HepG2 (cell line): ENCODE measurements around the gene TRIM27. TPM values are rescaled to one million over a fixed set of nuclear protein-coding genes. Genes with fewer than 3 reads are reported as not detected.

Experiments used
- AHDC1 ChIP-seq: sonication (generic); formaldehyde crosslinking; IDR thresholded peaks from 2 replicates; pipeline ENCODE4 v1.5.1; 2020; ENCODE audit warnings: mild to moderate bottlenecking, missing genetic modification reagents, borderline replicate concordance
- CBX5 ChIP-seq: sonication (generic); formaldehyde crosslinking; IDR thresholded peaks from 2 replicates; pipeline ENCODE4 v1.4.0; 2020; ENCODE audit warnings: missing genetic modification reagents, borderline replicate concordance
- EED ChIP-seq: sonication (generic); formaldehyde crosslinking; IDR thresholded peaks from 2 replicates; pipeline ENCODE4 v1.5.0; 2020; ENCODE audit warnings: mild to moderate bottlenecking, missing genetic modification reagents
- HHEX ChIP-seq: IDR thresholded peaks from 2 replicates; pipeline ENCODE4 v1.6.1; 2016; ENCODE audit warnings: control low read depth
- PLRG1 ChIP-seq: fragments of 450-650 bp; conservative IDR thresholded peaks from 2 replicates; pipeline ENCODE4 v1.6.1; 2016
- PRPF4 ChIP-seq: fragments of 200-400 bp; formaldehyde crosslinking; IDR thresholded peaks from 2 replicates; pipeline ENCODE4 v1.6.1; 2016; ENCODE audit warnings: low read length, low read depth; ENCODE audit not compliant: poor library complexity, severe bottlenecking
- SKIL ChIP-seq: sonication (generic); formaldehyde crosslinking; IDR thresholded peaks from 2 replicates; pipeline ENCODE4 v1.8.0; 2022; ENCODE audit warnings: missing genetic modification reagents, mild to moderate bottlenecking, moderate library complexity, borderline replicate concordance
- TBL1XR1 ChIP-seq: fragments of 150-350 bp; IDR thresholded peaks from 2 replicates; pipeline ENCODE4 v1.6.1; 2014; ENCODE audit warnings: borderline replicate concordance, low read length; ENCODE audit not compliant: partially characterized antibody
- TOE1 ChIP-seq: sonication (generic); formaldehyde crosslinking; IDR thresholded peaks from 2 replicates; pipeline ENCODE4 v1.4.0; 2020; ENCODE audit warnings: mild to moderate bottlenecking, missing genetic modification reagents
- ZNF451 ChIP-seq: sonication (generic); formaldehyde crosslinking; IDR thresholded peaks from 2 replicates; pipeline ENCODE4 v1.5.0; 2020; ENCODE audit warnings: mild to moderate bottlenecking, missing genetic modification reagents
- ZNF562 ChIP-seq: sonication (generic); formaldehyde crosslinking; IDR thresholded peaks from 2 replicates; pipeline ENCODE4 v1.8.0; 2022; ENCODE audit warnings: missing genetic modification reagents, borderline replicate concordance
- ZNF670 ChIP-seq: sonication (generic); formaldehyde crosslinking; IDR thresholded peaks from 2 replicates; pipeline ENCODE4 v1.8.0; 2022; ENCODE audit warnings: mild to moderate bottlenecking, missing genetic modification reagents, borderline replicate concordance
- ZNF747 ChIP-seq: sonication (generic); formaldehyde crosslinking; IDR thresholded peaks from 2 replicates; pipeline ENCODE4 v1.8.1; 2023; ENCODE audit warnings: missing genetic modification reagents, mild to moderate bottlenecking, borderline replicate concordance
- ZNF761 ChIP-seq: sonication (generic); formaldehyde crosslinking; conservative IDR thresholded peaks from 2 replicates; pipeline ENCODE4 v1.4.0; 2020; ENCODE audit warnings: mild to moderate bottlenecking, missing genetic modification reagents
- ZNF782 ChIP-seq: sonication (generic); formaldehyde crosslinking; IDR thresholded peaks from 2 replicates; pipeline ENCODE4 v1.4.0; 2020; ENCODE audit warnings: missing genetic modification reagents, mild to moderate bottlenecking, borderline replicate concordance
- ZNF839 ChIP-seq: sonication (generic); formaldehyde crosslinking; IDR thresholded peaks from 2 replicates; pipeline ENCODE4 v1.4.0; 2020; ENCODE audit warnings: missing genetic modification reagents, mild to moderate bottlenecking, borderline replicate concordance
- ZSCAN22 ChIP-seq: sonication (generic); formaldehyde crosslinking; IDR thresholded peaks from 2 replicates; pipeline ENCODE4 v1.4.0; 2020; ENCODE audit warnings: mild to moderate bottlenecking, missing genetic modification reagents
- ZSCAN29 ChIP-seq: sonication (generic); formaldehyde crosslinking; conservative IDR thresholded peaks from 2 replicates; pipeline ENCODE4 v1.4.0; 2020; ENCODE audit warnings: mild to moderate bottlenecking, missing genetic modification reagents
- polyA plus RNA-seq, 8 experiments: library from polyadenylated mRNA; depleted of rRNA in 3 of 8; stranded (reverse) in 7 of 8; unstranded in 1 of 8; fragments of >200 nt; fragmentation: Illumina TruSeq in 4 of 8; extraction: Trizol in 4 of 8; gene quantifications; 2 replicates each; pipeline versions ENCODE4 v1.2.1 to v1.2.3, GENCODE V29; 2011 to 2016; ENCODE audit warnings: low read depth in 4 of 8, missing spikeins in 1 of 8, mixed read lengths in 1 of 8; ENCODE audit not compliant: insufficient read depth in 1 of 8
- total RNA-seq, 5 experiments: library from RNA; depleted of rRNA; stranded (reverse); fragments of >200 nt; fragmentation: Illumina TruSeq; extraction: Trizol; gene quantifications; 2 replicates each; pipeline ENCODE4 v1.2.3, GENCODE V29; 2016; ENCODE audit warnings: low read depth in 1 of 5
- TF ChIP-seq, protein P1 (sequence below): sonication (generic); formaldehyde crosslinking; IDR thresholded peaks from 2 replicates; pipeline ENCODE4 v1.4.0; 2020; ENCODE audit warnings: missing genetic modification reagents, borderline replicate concordance

TRIM27 gene
- total and polyA plus RNA-seq, 2 of the 13 experiments (the other 11 are each of a cell fraction or from before 2014, with no cell fraction given) = 88.6 to 112 TPM

DNA sequence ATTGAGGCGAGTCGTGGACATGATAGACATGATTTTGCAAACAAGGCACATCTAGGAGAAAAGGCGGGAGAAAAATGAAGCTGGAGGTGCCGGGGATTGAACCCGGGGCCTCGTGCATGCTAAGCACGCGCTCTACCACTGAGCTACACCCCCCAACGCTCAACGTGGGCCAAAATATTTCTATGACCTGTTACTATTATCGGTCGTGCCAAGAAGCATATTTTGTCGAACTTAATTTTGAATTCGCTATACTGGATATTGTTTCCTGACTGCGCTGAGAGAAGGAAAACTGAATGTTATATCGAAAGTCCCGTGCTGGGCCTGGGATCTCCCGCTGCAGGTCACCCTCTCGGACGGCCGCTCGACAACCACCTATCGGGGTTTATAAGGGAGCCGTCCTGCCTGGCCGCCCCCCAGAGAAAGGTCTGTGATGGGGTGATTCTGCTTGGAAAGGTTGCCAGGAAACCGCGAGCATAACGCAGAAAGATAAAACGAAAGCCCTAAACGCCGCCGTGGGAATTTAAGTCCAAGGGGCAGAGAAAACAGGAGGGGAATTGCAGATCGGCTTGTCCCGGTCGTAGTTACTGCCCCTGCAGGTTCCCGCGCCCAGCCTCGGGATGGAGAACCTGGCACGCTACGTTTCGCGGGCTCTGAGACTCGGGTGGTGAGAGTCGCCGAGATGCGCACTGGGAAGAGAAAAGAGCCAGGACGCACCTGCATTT is 60.0 kb downstream of the TRIM27 start (continued):
- TF ChIP-seq AHDC1 (CRISPR knock-in tag) (0 out of 2 replicates have a peak, but pooled peaks have one; percentile 57), ZSCAN22 (peak; percentile 49; the same call in 1 of the 2 replicates), ZNF839 (CRISPR knock-in tag) (no peak), CBX5 (CRISPR knock-in tag) (peak; percentile 63; the same call in 1 of the 2 replicates), TBL1XR1 (no peak), TOE1 (CRISPR knock-in tag) (peak; percentile 97), SKIL (CRISPR knock-in tag) (peak; percentile 37; the same call in 1 of the 2 replicates), ZSCAN29 (CRISPR knock-in tag) (no peak), PLRG1 (no peak), ZNF747 (CRISPR knock-in tag) (peak; percentile 81), ZNF562 (CRISPR knock-in tag) (peak; percentile 82; the same call in 1 of the 2 replicates), PRPF4 (no peak), EED (CRISPR knock-in tag) (peak; percentile 74; the same call in 1 of the 2 replicates), ZNF670 (CRISPR knock-in tag) (peak; percentile 89), ZNF782 (CRISPR knock-in tag) (no peak), HHEX (CRISPR knock-in tag) (no peak), ZNF761 (CRISPR knock-in tag) (peak; percentile 93; the same call in 1 of the 2 replicates), ZNF451 (CRISPR knock-in tag) (peak; percentile 93)
- TF ChIP-seq, protein P1, sequence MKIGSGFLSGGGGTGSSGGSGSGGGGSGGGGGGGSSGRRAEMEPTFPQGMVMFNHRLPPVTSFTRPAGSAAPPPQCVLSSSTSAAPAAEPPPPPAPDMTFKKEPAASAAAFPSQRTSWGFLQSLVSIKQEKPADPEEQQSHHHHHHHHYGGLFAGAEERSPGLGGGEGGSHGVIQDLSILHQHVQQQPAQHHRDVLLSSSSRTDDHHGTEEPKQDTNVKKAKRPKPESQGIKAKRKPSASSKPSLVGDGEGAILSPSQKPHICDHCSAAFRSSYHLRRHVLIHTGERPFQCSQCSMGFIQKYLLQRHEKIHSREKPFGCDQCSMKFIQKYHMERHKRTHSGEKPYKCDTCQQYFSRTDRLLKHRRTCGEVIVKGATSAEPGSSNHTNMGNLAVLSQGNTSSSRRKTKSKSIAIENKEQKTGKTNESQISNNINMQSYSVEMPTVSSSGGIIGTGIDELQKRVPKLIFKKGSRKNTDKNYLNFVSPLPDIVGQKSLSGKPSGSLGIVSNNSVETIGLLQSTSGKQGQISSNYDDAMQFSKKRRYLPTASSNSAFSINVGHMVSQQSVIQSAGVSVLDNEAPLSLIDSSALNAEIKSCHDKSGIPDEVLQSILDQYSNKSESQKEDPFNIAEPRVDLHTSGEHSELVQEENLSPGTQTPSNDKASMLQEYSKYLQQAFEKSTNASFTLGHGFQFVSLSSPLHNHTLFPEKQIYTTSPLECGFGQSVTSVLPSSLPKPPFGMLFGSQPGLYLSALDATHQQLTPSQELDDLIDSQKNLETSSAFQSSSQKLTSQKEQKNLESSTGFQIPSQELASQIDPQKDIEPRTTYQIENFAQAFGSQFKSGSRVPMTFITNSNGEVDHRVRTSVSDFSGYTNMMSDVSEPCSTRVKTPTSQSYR (CRISPR knock-in tag) = no peak
